WTC11 (cell line): Measurements from ENCODE around the gene GABPB1. TPM values are rescaled to one million over a fixed set of nuclear protein-coding genes. Genes with fewer than 3 reads are reported as not detected.

ENCODE experiments used
- ATAC-seq: fragments of 200-7000 bp; cut with Tn5 transposase; 2 replicates; pipeline ENCODE4 v1.10.0; 2021; ENCODE audit warnings: mild to moderate bottlenecking, moderate library complexity
- CTCF ChIA-PET: fragments of 300-600 bp; sonication (Branson Sonifier 250); formaldehyde crosslinking; loops from one replicate; lab custom pipeline; 2021; ENCODE audit warnings: antibody characterized with exemption; lab: Charles Lee
- POLR2A ChIA-PET: fragments of 350-600 bp; sonication (Branson Sonifier 250); formaldehyde crosslinking; loops from one replicate; lab custom pipeline; 2021; ENCODE audit warnings: antibody characterized with exemption; lab: Charles Lee
- DNase-seq: peaks from one replicate; pipeline ENCODE4 v3.0.0; 2021; ENCODE audit warnings: low spot score
- H3K27ac Mint-ChIP-seq: 2 replicates; pipeline ENCODE4 v1.8.0; 2021; ENCODE audit warnings: mixed read lengths
- H3K27me3 Mint-ChIP-seq: 2 replicates; pipeline ENCODE4 v1.8.0; 2021; ENCODE audit warnings: low read depth, mild to moderate bottlenecking, moderate library complexity, mixed read lengths
- H3K36me3 Mint-ChIP-seq: 2 replicates; pipeline ENCODE4 v1.8.0; 2021; ENCODE audit warnings: mixed read lengths
- H3K4me1 Mint-ChIP-seq: 2 replicates; pipeline ENCODE4 v1.8.0; 2022; ENCODE audit warnings: mixed read lengths
- H3K4me3 Mint-ChIP-seq: 2 replicates; pipeline ENCODE4 v1.8.0; 2021; ENCODE audit warnings: mild to moderate bottlenecking, moderate library complexity, mixed read lengths
- H3K9me3 Mint-ChIP-seq: 2 replicates; pipeline ENCODE4 v1.8.0; 2021; ENCODE audit warnings: mixed read lengths
- ARID4B ChIP-seq: sonication (generic); formaldehyde crosslinking; IDR thresholded peaks from 2 replicates; pipeline ENCODE4 v1.8.0; 2023; ENCODE audit warnings: missing genetic modification reagents, mild to moderate bottlenecking, borderline replicate concordance
- CTCF ChIP-seq: fragments of 200-600 bp; IDR thresholded peaks from 2 replicates; pipeline ENCODE4 v1.8.0; 2022; ENCODE audit warnings: antibody characterized with exemption
- E2F4 ChIP-seq: sonication (generic); formaldehyde crosslinking; IDR thresholded peaks from 2 replicates; pipeline ENCODE4 v1.8.1; 2022; ENCODE audit warnings: low read depth, mild to moderate bottlenecking, moderate library complexity, missing genetic modification reagents, borderline replicate concordance
- EMX1 ChIP-seq: fragments of 250-450 bp; sonication (Bioruptor Pico); IDR thresholded peaks from 2 replicates; pipeline ENCODE4 v1.8.0; 2021; ENCODE audit warnings: mild to moderate bottlenecking
- IRF1 ChIP-seq: sonication (generic); formaldehyde crosslinking; IDR thresholded peaks from 2 replicates; pipeline ENCODE4 v1.8.0; 2023; ENCODE audit warnings: missing genetic modification reagents
- IRF2 ChIP-seq: sonication (generic); formaldehyde crosslinking; IDR thresholded peaks from 2 replicates; pipeline ENCODE4 v1.8.0; 2022; ENCODE audit warnings: low read depth, missing genetic modification reagents, borderline replicate concordance
- KAT7 ChIP-seq: sonication (generic); formaldehyde crosslinking; IDR thresholded peaks from 2 replicates; pipeline ENCODE4 v1.8.1; 2023; ENCODE audit warnings: missing genetic modification reagents, mild to moderate bottlenecking, borderline replicate concordance
- MXD4 ChIP-seq: fragments of 250-450 bp; sonication (Bioruptor Pico); IDR thresholded peaks from 2 replicates; pipeline ENCODE4 v1.8.0; 2021; ENCODE audit warnings: mild to moderate bottlenecking, moderate library complexity, borderline replicate concordance
- NR1H2 ChIP-seq: sonication (generic); formaldehyde crosslinking; IDR thresholded peaks from 2 replicates; pipeline ENCODE4 v1.9.0; 2021; ENCODE audit warnings: mild to moderate bottlenecking, moderate library complexity, missing genetic modification reagents
- PRDM15 ChIP-seq: sonication (generic); formaldehyde crosslinking; IDR thresholded peaks from 2 replicates; pipeline ENCODE4 v1.8.0; 2022; ENCODE audit warnings: missing genetic modification reagents
- RELA ChIP-seq: sonication (generic); formaldehyde crosslinking; IDR thresholded peaks from 2 replicates; pipeline ENCODE4 v1.8.1; 2022; ENCODE audit warnings: missing genetic modification reagents, mild to moderate bottlenecking, borderline replicate concordance
- SMAD3 ChIP-seq: sonication (generic); formaldehyde crosslinking; IDR thresholded peaks from 2 replicates; pipeline ENCODE4 v1.8.0; 2022; ENCODE audit warnings: missing genetic modification reagents, mild to moderate bottlenecking, borderline replicate concordance
- SOX15 ChIP-seq: fragments of 250-450 bp; sonication (Bioruptor Pico); IDR thresholded peaks from 2 replicates; pipeline ENCODE4 v1.9.0; 2021; ENCODE audit warnings: mild to moderate bottlenecking
- TCF7 ChIP-seq: sonication (generic); formaldehyde crosslinking; IDR thresholded peaks from 2 replicates; pipeline ENCODE4 v1.8.0; 2022; ENCODE audit warnings: mild to moderate bottlenecking, low read depth, missing genetic modification reagents, moderate library complexity
- USF2 ChIP-seq: sonication (generic); formaldehyde crosslinking; IDR thresholded peaks from 2 replicates; pipeline ENCODE4 v1.8.1; 2023; ENCODE audit warnings: mild to moderate bottlenecking, missing genetic modification reagents, moderate library complexity
- ZNF281 ChIP-seq: sonication (generic); formaldehyde crosslinking; IDR thresholded peaks from 2 replicates; pipeline ENCODE4 v1.8.0; 2023; ENCODE audit warnings: mild to moderate bottlenecking, missing genetic modification reagents
- ZNF425 ChIP-seq: fragments of 250-450 bp; sonication (Bioruptor Pico); conservative IDR thresholded peaks from 2 replicates; pipeline ENCODE4 v1.9.0; 2021; ENCODE audit warnings: mild to moderate bottlenecking
- ZNF671 ChIP-seq: fragments of 250-450 bp; sonication (Bioruptor Pico); IDR thresholded peaks from 2 replicates; pipeline ENCODE4 v1.8.0; 2021; ENCODE audit warnings: mild to moderate bottlenecking
- total RNA-seq: library from RNA; stranded (reverse); gene quantifications from 3 replicates; pipeline ENCODE4 v1.2.3, GENCODE V29; 2021

The GABPB1 gene
- total RNA-seq, 1 experiment from 2014 or later = 28.9 TPM

GRCh38 chr15:50341616-50342136 lies 13.3 kb downstream of the GABPB1 start:
- CTCF ChIA-PET = no interaction called here
- no peak for DNase-seq

More at GRCh38 chr15:50341616-50342136, 13.3 kb downstream of the GABPB1 start:
- TF ChIP-seq NR1H2 (CRISPR knock-in tag) (no peak), ZNF425 (no peak), PRDM15 (no peak), EMX1 (CRISPR knock-in tag) (no peak), MXD4 (CRISPR knock-in tag) (no peak), ARID4B (CRISPR knock-in tag) (no peak), CTCF (no peak), RELA (CRISPR knock-in tag) (no peak), IRF2 (CRISPR knock-in tag) (no peak), USF2 (CRISPR knock-in tag) (no peak), SOX15 (no peak), ZNF281 (no peak), E2F4 (CRISPR knock-in tag) (no peak), TCF7 (CRISPR knock-in tag) (no peak), KAT7 (no peak), ZNF671 (CRISPR knock-in tag) (no peak), SMAD3 (CRISPR knock-in tag) (no peak), IRF1 (CRISPR knock-in tag) (no peak)
- H3K27me3 Mint-ChIP-seq = no peaks in the 10 kb centered on the region
- peaks cover 5% of the 10 kb centered on the region; the same call in 1 of the 2 replicates for H3K9me3 Mint-ChIP-seq
- POLR2A ChIA-PET = no interaction called here
- ATAC-seq = no peak
- peaks cover 6% of the 10 kb centered on the region for H3K36me3 Mint-ChIP-seq
- H3K27ac Mint-ChIP-seq = no peak overlapping the region
- H3K4me3 Mint-ChIP-seq = no peak overlapping the region
- no peaks in the 10 kb centered on the region for H3K4me1 Mint-ChIP-seq
